Measurements from ENCODE around the gene SLC35F5.

DNA sequence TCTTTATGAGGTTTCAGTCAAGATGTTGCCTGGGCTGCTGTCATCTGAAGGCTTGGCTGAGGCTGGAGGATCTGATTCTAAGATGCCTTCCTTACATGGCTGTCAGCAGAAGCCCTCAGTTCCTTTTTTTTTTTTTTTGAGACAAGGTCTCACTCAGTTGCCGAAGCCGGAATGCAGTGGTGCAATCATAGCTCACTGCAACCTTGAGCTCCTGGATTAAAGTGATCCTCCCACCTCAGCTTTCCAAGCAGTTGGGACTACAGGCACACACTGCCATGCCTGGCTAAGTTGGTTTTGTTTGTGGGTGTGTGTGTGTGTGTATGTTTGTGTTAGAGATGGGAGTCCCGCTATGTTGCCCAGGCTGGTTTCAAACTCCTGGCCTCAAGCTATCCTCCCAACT is 13.1 kb upstream of the SLC35F5 start:
- TF ChIP-seq CTCF (optimal IDR thresholded peaks at IDR 0.05 in 1 of 3, IDR thresholded peaks at IDR 0.05 in 1 of 3, conservative IDR thresholded peaks at IDR 0.05 in 1 of 3; ENCODE audit: extremely low read depth in 1 of 3, insufficient read depth in 2 of 3, low read length in 3 of 3) (no peak), EZH2 (IDR thresholded peaks at IDR 0.05; ENCODE audit: low read length) (no peak)
